H9 (cell line): ENCODE data around the gene UBALD2. TPM values are rescaled to one million over a fixed set of nuclear protein-coding genes. Genes with fewer than 3 reads are reported as not detected.

ENCODE experiments used
- DNase-seq: peaks from one replicate; pipeline ENCODE4 v3.0.0-alpha.2; 2017
- H2AFZ ChIP-seq: one replicate; pipeline ENCODE4 v1.6.1; 2013; ENCODE audit warnings: mild to moderate bottlenecking, low read length, control low read depth, moderate library complexity
- H2AK5ac ChIP-seq: 2 replicates; pipeline ENCODE4 v1.6.1; 2013; ENCODE audit warnings: low read length, control low read depth, mixed read lengths; ENCODE audit not compliant: insufficient read length
- H2BK120ac ChIP-seq: one replicate; pipeline ENCODE4 v1.6.1; 2013; ENCODE audit warnings: low read depth, mild to moderate bottlenecking, low read length, control low read depth, inconsistent platforms; ENCODE audit not compliant: poor library complexity, severe bottlenecking
- H2BK12ac ChIP-seq: 2 replicates; pipeline ENCODE4 v1.6.1; 2013; ENCODE audit warnings: low read length, control low read depth, mixed read lengths, low read depth; ENCODE audit not compliant: insufficient read length
- H2BK15ac ChIP-seq: 2 replicates; pipeline ENCODE4 v1.6.1; 2013; ENCODE audit warnings: low read depth, low read length, control low read depth
- H2BK20ac ChIP-seq: one replicate; pipeline ENCODE4 v1.6.1; 2013; ENCODE audit warnings: low read depth, mild to moderate bottlenecking, low read length, control low read depth, inconsistent platforms; ENCODE audit not compliant: poor library complexity, severe bottlenecking
- H2BK5ac ChIP-seq: 2 replicates; pipeline ENCODE4 v1.6.1; 2013; ENCODE audit warnings: low read length, control low read depth, mixed read lengths; ENCODE audit not compliant: insufficient read length
- H3K14ac ChIP-seq: 2 replicates; pipeline ENCODE4 v1.6.1; 2013; ENCODE audit warnings: low read length, control low read depth; ENCODE audit not compliant: insufficient read depth
- H3K18ac ChIP-seq: 2 replicates; pipeline ENCODE4 v1.6.1; 2013; ENCODE audit warnings: low read depth, mild to moderate bottlenecking, mixed read lengths, low read length, control low read depth; ENCODE audit not compliant: insufficient read length
- H3K23ac ChIP-seq: 2 replicates; pipeline ENCODE4 v1.6.1; 2013; ENCODE audit warnings: low read length, control low read depth, mixed read lengths, low read depth; ENCODE audit not compliant: insufficient read length
- H3K23me2 ChIP-seq: 2 replicates; pipeline ENCODE4 v1.6.1; 2013; ENCODE audit warnings: low read depth, mild to moderate bottlenecking, mixed read lengths, low read length, control low read depth; ENCODE audit not compliant: insufficient read length, poor library complexity, severe bottlenecking
- H3K27ac ChIP-seq: 2 replicates; pipeline ENCODE4 v1.5.1; 2013; ENCODE audit warnings: low read length, control low read depth, mixed read lengths, low read depth; ENCODE audit not compliant: insufficient read length
- H3K27me3 ChIP-seq: 2 replicates; pipeline ENCODE4 v1.6.1; 2013; ENCODE audit warnings: low read length, control low read depth, inconsistent platforms; ENCODE audit not compliant: insufficient read depth
- H3K4ac ChIP-seq: 2 replicates; pipeline ENCODE4 v1.6.1; 2013; ENCODE audit warnings: low read depth, mild to moderate bottlenecking, control low read depth, inconsistent platforms, low read length, moderate library complexity
- H3K4me1 ChIP-seq: 2 replicates; pipeline ENCODE4 v1.6.1; 2013; ENCODE audit warnings: low read length, control low read depth, inconsistent platforms; ENCODE audit not compliant: insufficient read depth
- H3K4me2 ChIP-seq: 2 replicates; pipeline ENCODE4 v1.6.1; 2013; ENCODE audit warnings: low read length, control low read depth, mixed read lengths; ENCODE audit not compliant: insufficient read length, insufficient read depth
- H3K56ac ChIP-seq: 2 replicates; pipeline ENCODE4 v1.6.1; 2013; ENCODE audit warnings: low read depth, mild to moderate bottlenecking, mixed read lengths, low read length, control low read depth; ENCODE audit not compliant: insufficient read length
- H3K79me1 ChIP-seq: 2 replicates; pipeline ENCODE4 v1.6.1; 2013; ENCODE audit warnings: low read depth, mild to moderate bottlenecking, moderate library complexity, low read length, control low read depth, inconsistent platforms; ENCODE audit not compliant: insufficient read depth, poor library complexity, severe bottlenecking
- H3K79me2 ChIP-seq: 2 replicates; pipeline ENCODE4 v1.6.1; 2013; ENCODE audit warnings: low read length, control low read depth, inconsistent platforms; ENCODE audit not compliant: insufficient read depth
- H3K9ac ChIP-seq: 2 replicates; pipeline ENCODE4 v1.6.1; 2013; ENCODE audit warnings: low read length, control low read depth, mixed read lengths; ENCODE audit not compliant: insufficient read length; ENCODE audit errors: extremely low read depth
- H3K9me3 ChIP-seq: one replicate; pipeline ENCODE4 v1.6.1; 2013; ENCODE audit warnings: low read depth, low read length, inconsistent platforms; ENCODE audit not compliant: control insufficient read depth
- H3T11ph ChIP-seq: one replicate; pipeline ENCODE4 v1.6.1; 2013; ENCODE audit warnings: mild to moderate bottlenecking, low read length, control low read depth, inconsistent platforms
- H4K20me1 ChIP-seq: one replicate; pipeline ENCODE4 v1.6.1; 2013; ENCODE audit not compliant: control insufficient read depth, insufficient read length, insufficient read depth
- H4K5ac ChIP-seq: 2 replicates; pipeline ENCODE4 v1.6.1; 2013; ENCODE audit warnings: low read depth, mild to moderate bottlenecking, mixed read lengths, low read length, control low read depth; ENCODE audit not compliant: insufficient read length
- H4K8ac ChIP-seq: replicated peaks from 2 replicates; pipeline ENCODE4 v1.6.1; 2013; ENCODE audit warnings: low read length, control low read depth, mixed read lengths, low read depth; ENCODE audit not compliant: insufficient read length
- H4K91ac ChIP-seq: 2 replicates; pipeline ENCODE4 v1.6.1; 2013; ENCODE audit warnings: low read depth, mild to moderate bottlenecking, moderate library complexity, mixed read lengths, low read length, control low read depth; ENCODE audit not compliant: insufficient read length
- H3K27ac Mint-ChIP-seq, 3 experiments: 2 replicates in 2 of 3; 3 replicates in 1 of 3; pipeline ENCODE4 v1.8.0; 2020 to 2021; ENCODE audit warnings: mixed read lengths in 3 of 3, mild to moderate bottlenecking in 1 of 3, moderate library complexity in 1 of 3
- H3K27me3 Mint-ChIP-seq: 2 replicates; pipeline ENCODE4 v1.8.0; 2021; ENCODE audit warnings: low read depth, mild to moderate bottlenecking, moderate library complexity, mixed read lengths
- H3K36me3 Mint-ChIP-seq, 3 experiments: 2 replicates in 2 of 3; 3 replicates in 1 of 3; pipeline ENCODE4 v1.8.0; 2020 to 2021; ENCODE audit warnings: low read depth in 3 of 3, mixed read lengths in 3 of 3; ENCODE audit not compliant: insufficient read depth in 1 of 3
- H3K4me1 Mint-ChIP-seq, 2 experiments: 2 replicates each; pipeline ENCODE4 v1.8.0; 2020; ENCODE audit warnings: mixed read lengths in 2 of 2
- H3K4me3 Mint-ChIP-seq, 2 experiments: 2 replicates in 1 of 2; 3 replicates in 1 of 2; pipeline ENCODE4 v1.8.0; 2020 to 2021; ENCODE audit warnings: mild to moderate bottlenecking in 2 of 2, mixed read lengths in 2 of 2, moderate library complexity in 1 of 2
- H3K9me3 Mint-ChIP-seq, 2 experiments: 2 replicates in 1 of 2; 3 replicates in 1 of 2; pipeline ENCODE4 v1.8.0; 2020; ENCODE audit warnings: mild to moderate bottlenecking in 2 of 2, mixed read lengths in 2 of 2, moderate library complexity in 1 of 2
- CTCF ChIP-seq: fragments of 200-600 bp; sonication (generic); conservative IDR thresholded peaks from 3 replicates; pipeline ENCODE4 v1.8.0; 2021; ENCODE audit warnings: antibody characterized with exemption, mild to moderate bottlenecking
- WGBS: extraction: QIAGEN DNeasy Blood & Tissue Kit; methylation state at CpG from one replicate; pipeline ENCODE4 v1.1.7; 2013; ENCODE audit warnings: missing lambda C conversion rate, low lambda C conversion rate, mixed read lengths; ENCODE audit not compliant: insufficient read length; ENCODE audit errors: extremely low coverage; 5-methylcytosine and 5-hydroxymethylcytosine counted together
- total RNA-seq: library from RNA; stranded (reverse); gene quantifications from 2 replicates; pipeline ENCODE4 v1.2.1, GENCODE V29; 2021

The UBALD2 gene
- total RNA-seq, 1 experiment from 2014 or later, result 25.8 TPM

- H2AFZ ChIP-seq, result no peak overlapping the region
- H3K4ac ChIP-seq, result no peak overlapping the region
- no peak overlapping the region for H4K8ac ChIP-seq
- no peaks in the 10 kb centered on the region for H3K4me1 ChIP-seq
- DNase-seq, result no peak
- no peak overlapping the region for H3K9ac ChIP-seq
- no peaks in the 10 kb centered on the region for H3K27me3 ChIP-seq
- peaks cover 1 to 40% (median 19%) of the 10 kb centered on the region in 3 experiments; a peak in 6 of 7 replicates for H3K36me3 Mint-ChIP-seq
- H3K4me3 Mint-ChIP-seq, result no peak overlapping the region
- no peak overlapping the region for H2BK15ac ChIP-seq
- no peak overlapping the region for H4K5ac ChIP-seq
- no peaks in the 10 kb centered on the region for H3K9me3 ChIP-seq
- no peak overlapping the region for H3K23ac ChIP-seq
- H2BK120ac ChIP-seq, result no peak overlapping the region
- H3K79me2 ChIP-seq, result no peaks in the 10 kb centered on the region
- H4K20me1 ChIP-seq, result no peaks in the 10 kb centered on the region
- H2BK5ac ChIP-seq, result no peak overlapping the region
- H3K9me3 Mint-ChIP-seq, result no peaks in the 10 kb centered on the region
- H3T11ph ChIP-seq, result no peak overlapping the region
- TF ChIP-seq CTCF, result no peak
- H3K23me2 ChIP-seq, result no peaks in the 10 kb centered on the region
- H3K4me2 ChIP-seq, result no peak overlapping the region
- H3K79me1 ChIP-seq, result no peaks in the 10 kb centered on the region
- no peak overlapping the region for H3K14ac ChIP-seq
- H2BK12ac ChIP-seq, result no peak overlapping the region
- no CpG with 5 or more reads among the region's 15 CpGs for WGBS
- peak overlapping the region in 1 of 3 experiments; percentile 64; a peak in 2 of 7 replicates for H3K27ac Mint-ChIP-seq
- no peak overlapping the region for H2AK5ac ChIP-seq
- no peak overlapping the region for H3K27ac ChIP-seq
- H3K27me3 Mint-ChIP-seq, result no peaks in the 10 kb centered on the region
- no peak overlapping the region for H3K56ac ChIP-seq
- H4K91ac ChIP-seq, result no peak overlapping the region
- no peak overlapping the region for H3K18ac ChIP-seq
- H3K4me1 Mint-ChIP-seq, result 0 out of 4 replicates have a peak, but pooled peaks cover 0 to 4% of the 10 kb centered on the region in 2 experiments
- no peak overlapping the region for H2BK20ac ChIP-seq
These were observed 49.5 kb downstream of the UBALD2 start for GRCh38 chr17:76314392-76315227.
